GM20431 (cell line): Measurements from ENCODE around the gene FYCO1.
"Not testable (repeated sequence)": the region's sequence is repeated elsewhere in the genome, so short reads cannot be mapped to it uniquely, and the experiment has no call there.

Source experiments
- in situ Hi-C: fragments of 300-500 bp; cut with MseI, MboI; formaldehyde crosslinking; loops from one replicate; pipeline ENCODE4 v1.15.0; 2020; ENCODE audit warnings: low sequenced_read_pairs; ENCODE audit not compliant: unreplicated experiment

Gene FYCO1

GRCh38 chr3:46012246-46012645, 16.6 kb upstream of the FYCO1 start:
- in situ Hi-C loops = no loop called here

DNA sequence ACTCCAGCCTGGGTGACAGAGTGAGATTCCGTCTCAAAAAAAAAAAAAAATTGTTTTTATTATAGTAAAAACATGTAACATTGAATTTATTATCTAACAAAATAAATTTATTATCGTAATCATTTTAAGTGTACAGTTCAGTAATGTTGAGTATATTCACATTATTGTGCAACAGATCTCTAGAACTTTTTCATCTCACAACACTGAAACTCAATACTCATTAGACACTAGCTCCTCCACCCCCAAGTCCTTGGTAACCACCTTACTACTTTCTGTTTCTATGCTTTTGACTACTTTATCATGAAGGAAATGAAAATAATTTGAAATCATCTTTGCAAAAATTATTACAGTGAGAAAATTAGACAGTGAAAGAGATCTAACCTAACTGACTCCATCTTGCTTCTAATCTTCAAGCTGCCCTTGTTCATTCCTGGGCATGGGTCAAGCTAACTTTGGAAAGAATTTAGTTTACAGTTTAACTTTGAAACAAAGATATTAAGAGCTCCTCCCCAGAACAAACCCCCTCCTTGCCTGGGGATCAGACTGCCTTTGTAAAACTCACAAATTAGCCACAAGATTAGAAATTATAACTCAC, 15.0 kb upstream of the FYCO1 start:
- in situ Hi-C loops = no loop called here

GRCh38 chr3:46008058-46008457, 12.4 kb upstream of the FYCO1 start:
- in situ Hi-C loops = no loop called here

DNA sequence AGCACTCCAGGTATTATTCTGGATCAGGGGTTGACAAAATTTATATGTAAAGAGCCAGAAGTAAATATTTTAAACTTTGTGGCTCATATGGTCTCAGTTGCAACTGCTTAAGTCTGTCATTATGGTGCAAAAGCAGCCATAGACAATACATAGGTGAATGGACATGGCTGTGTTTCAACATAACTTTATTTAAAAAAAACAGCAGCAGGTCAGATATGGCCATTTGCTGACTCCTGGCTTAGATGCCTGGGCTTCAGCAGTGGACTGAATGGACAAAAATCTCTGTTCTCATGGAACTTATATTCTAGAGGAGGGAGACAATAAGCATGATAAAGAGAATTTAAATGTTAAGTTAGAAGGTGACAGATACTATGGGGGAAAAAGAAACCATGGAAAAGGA, 11.7 kb upstream of the FYCO1 start:
- in situ Hi-C loops = no loop called here

DNA sequence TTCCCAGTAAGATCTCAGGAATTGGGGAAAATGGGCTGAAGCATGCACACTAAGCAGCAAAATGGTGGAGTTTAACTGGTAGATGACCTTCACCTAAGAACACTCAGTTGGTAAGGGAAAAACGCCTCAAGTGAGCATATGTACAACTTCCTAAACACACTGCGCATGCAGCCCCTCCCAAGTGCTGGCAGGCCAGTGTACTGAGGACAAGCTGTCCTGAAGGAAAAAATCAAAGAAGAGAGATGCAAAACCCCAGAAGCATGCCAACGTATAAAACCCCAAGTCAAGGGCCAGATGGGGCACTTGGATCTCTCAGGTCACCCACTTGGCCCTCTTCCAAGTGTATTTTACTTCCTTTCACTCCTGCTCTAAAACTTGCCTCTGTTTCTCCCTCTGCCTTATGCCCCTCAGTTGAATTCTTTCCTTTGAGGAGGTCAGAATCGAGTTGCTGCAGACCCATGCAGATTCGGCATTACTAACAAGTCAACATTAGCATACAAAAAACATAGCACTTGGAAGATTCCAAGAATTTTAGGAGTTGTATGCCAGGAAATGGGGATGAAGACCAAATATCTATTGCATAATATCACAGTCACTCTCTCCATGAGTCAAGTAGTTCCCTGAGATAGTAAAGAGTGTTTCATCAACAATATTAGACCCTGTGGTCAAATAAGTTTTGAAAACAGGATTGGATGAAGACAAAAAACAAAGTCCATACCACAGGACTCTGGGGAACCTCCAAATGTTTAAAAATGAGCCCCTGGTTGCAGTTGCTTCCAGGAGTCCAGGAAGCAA, 10.8 kb upstream of the FYCO1 start:
- in situ Hi-C loops = no loop called here

DNA sequence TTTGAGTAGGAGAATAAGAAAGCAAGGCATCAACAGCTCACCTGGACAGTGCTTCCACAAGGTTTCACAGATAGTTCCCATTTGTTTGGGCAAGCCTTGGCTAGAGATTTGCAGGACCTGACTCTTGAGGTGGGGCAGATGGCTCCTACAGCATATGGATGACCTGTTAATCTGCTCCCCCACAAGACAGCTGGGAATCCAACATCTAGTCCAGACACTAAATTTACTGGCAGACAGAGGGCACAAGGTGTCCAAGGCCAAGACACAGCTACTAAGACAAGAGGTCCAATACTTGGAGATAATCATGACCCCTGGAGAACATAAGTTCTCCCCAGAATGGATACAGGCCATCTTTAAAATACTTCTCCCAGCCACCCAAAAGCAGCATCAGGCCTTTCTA, 8.1 kb upstream of the FYCO1 start:
- in situ Hi-C loops = not testable (repeated sequence)

DNA sequence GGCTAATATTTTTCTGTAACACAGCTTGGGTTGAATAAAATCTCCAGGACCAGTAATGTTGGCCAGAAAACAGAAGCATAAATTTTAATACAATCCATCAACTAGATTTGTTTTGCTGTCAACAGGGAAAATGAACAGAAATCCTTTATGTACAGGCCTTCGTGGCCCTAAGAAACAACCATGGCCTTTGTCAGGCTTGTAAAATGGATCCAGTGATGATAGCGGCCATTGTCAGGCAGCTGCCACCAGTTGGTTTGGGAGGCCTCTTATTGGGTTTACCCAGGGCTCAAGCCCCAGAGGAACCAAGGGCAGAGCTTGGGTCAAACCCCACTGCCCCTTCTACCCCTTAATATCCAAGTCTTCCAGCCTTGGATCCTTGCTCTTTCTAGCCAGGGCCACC, 5.6 kb upstream of the FYCO1 start:
- in situ Hi-C loops = no loop called here

DNA sequence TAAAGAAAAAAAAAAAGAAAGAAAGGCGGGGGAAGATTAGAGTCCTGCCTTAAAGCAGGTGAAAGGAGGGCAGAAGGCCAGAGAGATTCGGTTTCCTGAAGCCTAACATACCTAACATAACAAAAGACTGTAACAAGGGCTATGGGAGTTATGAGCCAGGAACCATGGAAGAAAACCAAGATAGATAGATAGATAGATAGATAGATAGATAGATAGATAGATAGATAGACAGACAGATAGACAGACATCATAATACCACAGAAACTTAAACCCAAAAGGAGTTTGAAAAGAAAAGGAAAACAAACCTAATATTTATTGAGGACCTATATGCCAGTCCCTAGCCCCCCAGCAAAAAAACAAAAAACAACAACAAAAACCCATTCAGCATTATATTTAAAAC, 2.3 kb upstream of the FYCO1 start:
- in situ Hi-C loops = no loop called here

GRCh38 chr3:45997499-45997898, 1.9 kb upstream of the FYCO1 start:
- in situ Hi-C loops = not testable (repeated sequence)

DNA sequence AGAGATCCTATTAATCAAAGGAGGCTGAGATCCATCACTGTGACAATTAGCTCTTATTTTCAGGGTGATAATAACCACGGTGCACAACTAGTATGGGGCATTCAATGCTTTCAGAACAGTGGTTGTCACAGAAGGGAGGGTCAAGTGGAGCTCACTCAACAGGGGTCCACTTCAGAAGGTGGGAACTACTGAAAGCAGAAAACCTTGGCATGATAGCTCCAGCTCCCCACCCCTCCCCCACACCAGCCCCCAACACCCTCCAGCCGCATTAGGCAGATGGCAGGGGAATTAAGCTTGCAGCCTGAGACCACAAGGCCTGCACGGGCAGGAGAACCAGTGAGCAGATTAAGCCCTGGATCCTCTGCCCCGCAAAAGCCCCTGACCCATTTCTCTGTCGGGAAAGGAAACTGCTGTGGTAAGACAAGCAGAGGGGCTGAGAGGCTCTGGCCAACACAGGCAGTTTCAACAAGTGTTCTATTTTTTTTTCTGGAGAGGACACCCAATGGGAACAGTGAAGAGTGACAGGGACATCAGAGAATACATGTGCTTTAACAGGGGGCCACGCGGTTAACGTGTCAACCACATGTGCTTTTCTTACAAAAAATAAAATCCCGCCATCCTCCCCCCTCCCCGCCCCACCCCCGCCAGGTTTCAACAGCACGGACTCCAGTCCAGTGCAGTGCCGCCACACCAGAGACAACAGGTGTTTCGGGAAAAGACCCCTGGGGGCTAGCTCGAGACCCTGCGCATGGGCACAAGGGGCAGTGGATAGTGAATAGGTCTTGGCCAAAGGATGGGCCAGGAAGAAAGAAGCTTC, 997 bp downstream of the FYCO1 start:
- in situ Hi-C loops = no loop called here

DNA sequence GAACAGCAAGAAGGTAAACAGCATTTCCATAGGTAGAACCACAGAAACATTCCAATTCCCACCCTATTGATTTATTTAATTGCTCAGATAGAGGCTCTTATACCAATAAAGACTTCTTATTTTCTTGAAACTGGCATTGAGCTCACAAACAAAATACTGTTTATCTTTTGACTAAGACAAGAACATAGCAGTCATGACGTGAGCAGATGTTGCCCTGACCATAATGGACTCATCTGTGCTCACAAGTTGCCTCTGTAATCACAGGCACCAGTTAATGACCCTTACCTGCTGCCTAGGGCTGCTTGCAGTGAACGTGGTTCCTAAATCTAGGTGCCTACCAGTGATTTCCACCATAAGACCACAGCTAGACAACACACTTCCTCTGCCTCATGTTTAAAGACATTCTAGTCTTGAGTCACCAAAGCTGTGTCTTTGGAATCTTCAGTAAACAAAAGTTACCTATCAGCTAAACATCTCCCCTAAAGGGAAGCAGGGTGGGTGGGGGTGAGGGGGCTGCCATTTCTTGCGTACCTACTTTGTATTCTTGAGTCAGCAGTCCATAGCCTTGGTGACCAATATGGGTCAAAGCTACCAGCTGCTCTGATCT, 2.1 kb downstream of the FYCO1 start:
- in situ Hi-C loops = no loop called here

- in situ Hi-C loops = no loop called here
These were observed 2.8 kb downstream of the FYCO1 start for GRCh38 chr3:45992821-45993221.

DNA sequence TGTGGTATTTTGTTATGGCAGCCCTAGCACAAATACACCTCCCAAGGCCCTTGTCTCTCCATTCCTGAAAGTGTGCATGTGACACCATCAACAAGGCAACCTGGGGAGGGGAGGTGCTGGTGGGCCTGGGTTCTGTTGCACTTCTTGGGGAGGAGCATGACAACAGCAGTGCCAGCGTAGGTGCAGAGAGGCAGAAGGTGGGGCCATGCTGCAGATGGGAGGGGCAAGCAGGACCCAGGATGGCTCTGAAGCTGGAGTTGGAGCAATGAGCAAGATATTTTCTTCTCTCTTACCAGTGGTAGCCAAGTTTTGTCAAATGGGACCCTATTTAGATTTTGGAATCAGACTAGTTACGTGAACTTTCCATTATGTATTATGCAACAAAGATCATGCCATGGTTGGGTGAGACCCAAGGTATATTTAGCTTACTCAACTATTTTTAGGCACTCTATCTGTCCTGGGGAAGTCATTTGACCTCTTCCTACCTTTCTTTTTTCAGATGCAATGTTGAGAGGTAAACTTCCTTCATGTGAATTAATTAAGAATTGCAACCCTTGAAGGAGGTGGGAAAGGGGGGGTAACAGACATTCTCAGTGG, 3.4 kb downstream of the FYCO1 start:
- in situ Hi-C loops = no loop called here

GRCh38 chr3:45991341-45991740, 4.3 kb downstream of the FYCO1 start:
- in situ Hi-C loops = no loop called here

- in situ Hi-C loops = no loop called here
These were observed 5.4 kb downstream of the FYCO1 start for GRCh38 chr3:45990181-45990580.

DNA sequence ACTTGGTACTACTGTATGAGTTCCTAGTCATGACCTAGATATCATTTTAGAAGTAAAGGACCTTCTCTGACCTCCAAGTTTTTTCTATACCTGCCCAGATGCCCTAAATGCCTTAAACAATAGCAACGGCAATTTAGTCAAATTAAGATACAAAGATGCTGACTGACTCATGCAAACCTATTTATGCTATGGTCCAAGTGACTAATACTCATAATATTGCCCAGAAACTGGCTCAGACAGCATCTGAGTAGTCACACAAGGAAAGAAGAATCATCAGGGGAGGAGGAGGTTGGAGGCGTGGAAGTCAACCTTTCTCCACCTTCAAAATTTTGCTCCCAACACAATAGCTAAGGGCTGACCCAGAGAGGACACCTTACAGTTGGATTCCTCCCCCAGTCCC, 6.8 kb downstream of the FYCO1 start:
- in situ Hi-C loops = no loop called here

DNA sequence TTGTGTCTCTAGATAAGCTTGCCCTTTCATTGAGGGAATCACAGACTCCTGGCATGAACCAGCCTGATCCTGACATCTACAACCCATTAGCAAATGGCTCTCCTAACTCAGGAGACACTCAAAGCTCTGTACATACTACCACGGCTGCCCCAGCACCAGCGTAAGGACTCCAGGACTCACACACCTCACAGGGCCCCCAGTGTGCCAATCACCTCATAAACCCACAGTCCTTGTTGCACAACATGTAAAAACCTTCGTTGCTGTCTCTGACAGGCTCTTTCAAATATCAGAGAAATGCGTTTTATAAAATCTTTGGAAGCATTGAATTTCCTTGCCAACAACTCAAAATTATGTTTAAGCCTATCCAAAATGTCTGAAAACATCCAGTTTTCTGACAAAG, 7.3 kb downstream of the FYCO1 start:
- in situ Hi-C loops = no loop called here

GRCh38 chr3:45987368-45988291, 8.0 kb downstream of the FYCO1 start:
- in situ Hi-C loops = no loop called here

GRCh38 chr3:45986303-45986982, 9.2 kb downstream of the FYCO1 start:
- in situ Hi-C loops = no loop called here
